ENCODE data around the gene TSPAN9. TPM values are rescaled to one million over a fixed set of nuclear protein-coding genes. Genes with fewer than 3 reads are reported as not detected.

TSPAN9 gene
- total RNA-seq, 1 experiment from 2014 or later, result 13.2 TPM

DNA sequence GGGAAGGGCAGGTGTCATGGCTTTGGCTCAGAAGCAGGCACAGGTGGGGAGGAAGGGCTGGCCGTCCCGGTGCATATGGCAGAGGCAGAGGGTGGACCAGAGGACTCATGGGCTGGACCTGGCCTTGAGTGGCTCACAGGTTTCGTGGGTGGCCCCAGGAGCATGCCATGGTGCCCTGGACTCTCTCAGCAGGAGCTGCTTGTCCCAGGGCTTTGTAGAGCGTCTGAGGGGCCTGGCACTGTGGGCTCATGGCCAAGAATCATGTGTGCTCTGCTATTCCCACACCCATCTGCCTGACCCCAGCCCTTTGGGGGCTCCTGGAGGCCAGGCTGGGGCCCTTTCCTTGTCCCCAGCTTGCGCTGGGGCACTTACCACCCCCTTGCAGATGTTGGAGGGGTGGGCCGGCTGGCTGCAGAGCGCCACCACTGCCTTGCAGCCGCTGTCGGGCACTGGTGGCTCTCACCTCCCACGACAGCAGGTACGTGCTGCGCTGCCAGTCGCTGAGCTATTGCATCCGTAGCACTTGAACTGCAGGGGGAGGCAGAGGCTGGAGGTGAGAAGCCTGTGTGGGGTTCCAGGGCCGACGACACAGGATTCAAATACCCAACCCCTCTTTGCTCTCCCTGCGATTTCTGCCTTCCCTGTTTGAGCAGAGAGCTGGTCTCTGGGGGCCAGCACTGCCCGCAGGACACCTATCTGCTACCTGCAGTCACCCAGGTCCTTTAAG, 226.4 kb downstream of the TSPAN9 start:
- ChIA-PET POLR2A (no interaction called here), CTCF (interaction anchor here (0.9 to 2.1 kb wide), 7 partner anchors 10 to 500 kb away, joined by 3 to 13 read pairs (median 8); no protein-coding TSS in a partner anchor), RAD21 (ENCODE audit: low non-redundant PET in 1 of 2, low total read pairs in 2 of 2, uncharacterized antibody in 2 of 2, unreplicated experiment in 2 of 2) (interaction anchor here in 1 of 2 experiments (0.6 kb wide), 1 partner anchor 154 kb away, joined by 4 read pairs; no protein-coding TSS in a partner anchor)
- BruUV-seq (replicated peaks), result no TSS peak
- Histone ChIP-seq H3K9me2 (ENCODE audit: insufficient read depth) (no peaks in the 10 kb centered on the region), H3K79me2 (ENCODE audit: insufficient read depth, low read length) (no peaks in the 10 kb centered on the region), H3K27ac (ENCODE audit: low read depth, low read length) (peak overlapping the region; percentile 57; the same call in 1 of the 2 replicates), H2AFZ (ENCODE audit: low read depth, low read length, poor library complexity, severe bottlenecking) (no peak overlapping the region), H3K9me3 (ENCODE audit: control insufficient read depth in 1 of 2, insufficient read depth in 1 of 2, low read depth in 1 of 2, low read length in 2 of 2) (no peaks in the 10 kb centered on the region), H3K4me2 (ENCODE audit: low read length) (peak overlapping the region; percentile 62), H3K36me3 (ENCODE audit: control insufficient read depth in 1 of 2, insufficient read depth in 2 of 2, low read length in 2 of 2) (no peaks in the 10 kb centered on the region), H3K4me3 (replicated peaks in 1 of 2; ENCODE audit: low read depth in 1 of 2, low read length in 2 of 2) (no peak overlapping the region), H3K27me3 (ENCODE audit: insufficient read depth, low read length) (no peaks in the 10 kb centered on the region), H4K20me1 (ENCODE audit: insufficient read depth) (no peaks in the 10 kb centered on the region), H3K4me1 (ENCODE audit: control insufficient read depth in 1 of 2, insufficient read depth in 2 of 2, low read length in 2 of 2) (peaks cover 24 to 43% of the 10 kb centered on the region in 2 experiments), H3K9ac (ENCODE audit: low read length) (peak overlapping the region; percentile 42)
- intact Hi-C loops (cut with micrococcal nuclease), result loop anchor here (10.0 kb wide), 1 partner anchor 221 kb away; no protein-coding TSS in a partner anchor
- ATAC-seq, result peak; percentile 41
- DNase-seq (ENCODE audit: low read depth, low spot score), result no peak
- TF ChIP-seq RAD21 (IDR thresholded peaks at IDR 0.05; ENCODE audit: low read depth) (peak; percentile 81), CTCF (IDR thresholded peaks at IDR 0.05 in 2 of 3, conservative IDR thresholded peaks at IDR 0.05 in 1 of 3; ENCODE audit: borderline replicate concordance in 1 of 3, insufficient read depth in 1 of 3, low read depth in 2 of 3, low read length in 2 of 3) (peak; percentile 45 to 57 (median 57); a peak in 5 of 6 replicates), ZFX (IDR thresholded peaks at IDR 0.05) (no peak)

DNA sequence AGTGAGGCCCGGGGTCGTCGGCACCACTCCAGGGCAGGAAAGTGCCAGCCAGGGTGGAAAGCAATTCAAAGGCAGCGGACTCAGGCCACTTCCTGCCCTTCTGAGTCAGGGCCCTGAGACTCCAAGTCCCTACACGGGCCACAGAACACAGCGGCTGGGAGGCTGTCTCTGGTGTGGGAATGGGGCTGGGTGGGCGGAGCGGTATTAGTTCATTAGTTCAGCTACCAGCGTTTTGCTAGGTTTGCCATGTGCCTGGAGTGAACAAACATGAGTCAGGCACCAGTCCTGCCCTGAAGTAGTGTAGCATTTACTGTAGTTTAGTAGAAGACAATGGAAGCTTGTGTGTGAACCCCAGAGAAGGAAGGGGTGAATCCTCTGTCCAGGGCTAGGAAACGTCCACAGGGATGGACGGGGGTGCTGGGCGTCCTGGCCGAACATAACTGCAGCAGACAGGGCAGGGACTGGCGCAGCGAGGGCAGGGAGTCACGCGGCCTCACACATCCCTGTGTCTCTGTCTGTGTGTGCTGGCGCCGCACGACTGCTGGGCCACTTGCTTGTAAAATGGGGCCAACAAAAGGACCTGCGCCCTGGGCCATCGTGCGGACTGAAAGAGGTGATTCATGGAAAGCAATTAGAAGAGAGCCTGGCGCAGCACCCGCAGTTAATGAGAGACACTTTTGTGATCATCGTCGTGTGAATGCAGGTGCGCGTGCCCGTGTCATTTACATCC, 227.4 kb downstream of the TSPAN9 start:
- Histone ChIP-seq H3K79me2 (ENCODE audit: insufficient read depth, low read length) (no peaks in the 10 kb centered on the region), H3K36me3 (ENCODE audit: control insufficient read depth in 1 of 2, insufficient read depth in 2 of 2, low read length in 2 of 2) (no peaks in the 10 kb centered on the region), H3K27me3 (ENCODE audit: insufficient read depth, low read length) (no peaks in the 10 kb centered on the region), H3K9me2 (ENCODE audit: insufficient read depth) (no peaks in the 10 kb centered on the region), H3K9me3 (ENCODE audit: control insufficient read depth in 1 of 2, insufficient read depth in 1 of 2, low read depth in 1 of 2, low read length in 2 of 2) (no peaks in the 10 kb centered on the region), H2AFZ (ENCODE audit: low read depth, low read length, poor library complexity, severe bottlenecking) (no peak overlapping the region), H3K4me1 (ENCODE audit: control insufficient read depth in 1 of 2, insufficient read depth in 2 of 2, low read length in 2 of 2) (peaks cover 27 to 46% of the 10 kb centered on the region in 2 experiments), H3K27ac (ENCODE audit: low read depth, low read length) (peak overlapping the region; percentile 57), H4K20me1 (ENCODE audit: insufficient read depth) (no peaks in the 10 kb centered on the region), H3K9ac (ENCODE audit: low read length) (peak overlapping the region; percentile 42), H3K4me2 (ENCODE audit: low read length) (peak overlapping the region; percentile 62), H3K4me3 (replicated peaks in 1 of 2; ENCODE audit: low read depth in 1 of 2, low read length in 2 of 2) (no peak overlapping the region)
- TF ChIP-seq YY1 (IDR thresholded peaks at IDR 0.05; ENCODE audit: extremely low read depth, insufficient replicate concordance, low read depth, low read length) (no peak), FOSL1 (IDR thresholded peaks at IDR 0.05; ENCODE audit: low read depth) (no peak), ZFX (IDR thresholded peaks at IDR 0.05) (no peak)
- TF ChIP-seq, protein P1, sequence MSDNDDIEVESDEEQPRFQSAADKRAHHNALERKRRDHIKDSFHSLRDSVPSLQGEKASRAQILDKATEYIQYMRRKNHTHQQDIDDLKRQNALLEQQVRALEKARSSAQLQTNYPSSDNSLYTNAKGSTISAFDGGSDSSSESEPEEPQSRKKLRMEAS (IDR thresholded peaks at IDR 0.05), result peak; percentile 87
- TF ChIP-seq, protein P2, sequence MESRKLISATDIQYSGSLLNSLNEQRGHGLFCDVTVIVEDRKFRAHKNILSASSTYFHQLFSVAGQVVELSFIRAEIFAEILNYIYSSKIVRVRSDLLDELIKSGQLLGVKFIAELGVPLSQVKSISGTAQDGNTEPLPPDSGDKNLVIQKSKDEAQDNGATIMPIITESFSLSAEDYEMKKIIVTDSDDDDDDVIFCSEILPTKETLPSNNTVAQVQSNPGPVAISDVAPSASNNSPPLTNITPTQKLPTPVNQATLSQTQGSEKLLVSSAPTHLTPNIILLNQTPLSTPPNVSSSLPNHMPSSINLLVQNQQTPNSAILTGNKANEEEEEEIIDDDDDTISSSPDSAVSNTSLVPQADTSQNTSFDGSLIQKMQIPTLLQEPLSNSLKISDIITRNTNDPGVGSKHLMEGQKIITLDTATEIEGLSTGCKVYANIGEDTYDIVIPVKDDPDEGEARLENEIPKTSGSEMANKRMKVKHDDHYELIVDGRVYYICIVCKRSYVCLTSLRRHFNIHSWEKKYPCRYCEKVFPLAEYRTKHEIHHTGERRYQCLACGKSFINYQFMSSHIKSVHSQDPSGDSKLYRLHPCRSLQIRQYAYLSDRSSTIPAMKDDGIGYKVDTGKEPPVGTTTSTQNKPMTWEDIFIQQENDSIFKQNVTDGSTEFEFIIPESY (IDR thresholded peaks at IDR 0.05; ENCODE audit: extremely low read depth, insufficient replicate concordance, low read length), result no peak
- ChIA-PET RAD21 (ENCODE audit: low non-redundant PET in 1 of 2, low total read pairs in 2 of 2, uncharacterized antibody in 2 of 2, unreplicated experiment in 2 of 2) (no interaction called here), POLR2A (no interaction called here), CTCF (interaction anchor here (1.5 to 2.1 kb wide), 4 partner anchors 9 to 218 kb away, joined by 7 to 13 read pairs (median 8); no protein-coding TSS in a partner anchor)
- intact Hi-C loops (cut with micrococcal nuclease), result loop anchor here (10.0 kb wide), 1 partner anchor 220 kb away; no protein-coding TSS in a partner anchor
- BruUV-seq (replicated peaks), result no TSS peak
- DNase-seq (ENCODE audit: low read depth, low spot score), result peak; percentile 60
- ATAC-seq, result peak; percentile 51

All from HCT116 (cell line).